ENCODE data around the gene HSD17B1.
A peak's percentile ranks its signal among the peaks of the same experiment; 100 is the strongest.

Gene HSD17B1

DNA sequence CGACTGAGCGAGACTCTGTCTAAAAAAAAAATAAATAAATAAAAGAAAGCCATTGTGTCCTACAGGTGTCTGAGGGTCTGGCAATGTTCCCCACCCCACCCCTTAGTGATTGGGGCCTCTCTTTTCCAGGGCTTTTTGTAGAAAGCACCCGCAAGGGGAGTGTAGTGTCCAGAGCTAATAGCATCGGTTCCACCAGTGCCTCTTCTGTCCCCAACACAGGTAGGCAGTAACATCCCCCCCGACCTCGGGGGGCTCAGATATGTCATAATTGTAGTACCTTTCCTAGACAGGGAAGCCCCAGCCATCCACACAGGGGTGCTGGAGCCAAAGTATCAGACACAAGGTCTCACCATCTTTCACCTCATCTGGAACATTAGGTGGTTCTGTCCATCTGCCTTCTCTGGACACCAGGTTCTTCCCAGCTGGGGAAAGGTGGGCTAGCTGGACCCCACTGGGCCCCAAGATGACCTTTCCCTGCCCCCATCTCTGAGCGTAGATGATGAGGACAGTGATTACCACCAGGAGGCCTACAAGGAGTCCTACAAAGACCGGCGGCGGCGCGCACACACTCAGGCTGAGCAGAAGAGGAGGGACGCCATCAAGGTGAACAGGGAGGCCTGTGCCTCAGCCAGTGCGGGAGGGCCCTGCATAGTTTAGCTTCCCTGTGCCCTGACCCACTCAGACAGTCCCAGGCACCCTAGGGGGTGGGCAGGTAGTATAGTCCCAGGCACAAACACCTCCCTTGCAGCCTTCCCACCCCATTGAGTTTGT, 15.8 kb downstream of the HSD17B1 start:
- DNase-seq = no peak

DNA sequence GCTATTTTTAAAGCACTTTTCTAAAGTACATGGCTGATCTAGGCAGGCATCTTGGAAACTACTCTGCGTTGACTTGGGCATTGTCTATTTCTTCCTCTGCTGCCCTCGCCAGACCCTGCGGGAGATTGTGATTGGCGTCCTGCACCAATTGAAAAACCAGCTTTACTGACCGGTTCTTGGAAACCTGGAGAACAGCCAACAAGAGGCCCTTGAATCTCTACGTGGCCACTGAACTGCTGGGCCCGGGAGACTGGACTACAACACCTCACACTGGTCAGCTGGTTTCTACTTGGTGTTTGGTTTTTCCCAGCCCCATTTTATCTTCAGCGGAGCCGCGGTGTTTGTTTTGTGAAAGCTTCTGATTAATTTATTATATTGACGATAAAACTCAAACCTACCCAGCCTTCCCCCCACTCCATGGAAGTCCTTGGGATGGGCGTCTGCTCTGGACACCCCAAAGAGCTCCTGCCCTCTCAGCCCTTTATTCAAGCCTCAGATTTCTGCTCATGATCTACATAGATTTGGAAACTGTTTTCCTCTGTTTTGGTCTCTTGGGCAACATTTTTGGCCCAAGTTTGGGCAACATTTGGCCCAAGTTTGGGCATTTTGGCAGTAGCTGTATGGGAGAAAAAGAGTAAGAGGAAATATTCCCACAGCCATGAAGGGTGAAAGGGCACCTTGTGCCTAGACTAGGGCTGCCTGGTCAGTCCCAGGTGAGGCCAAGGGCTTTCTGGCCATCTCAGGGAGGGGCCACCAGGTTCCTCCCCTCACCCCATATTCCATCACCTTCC, 18.9 kb downstream of the HSD17B1 start:
- no peak for DNase-seq

GRCh38 chr17:42573095-42573494, 20.4 kb downstream of the HSD17B1 start:
- no peak for DNase-seq

DNA sequence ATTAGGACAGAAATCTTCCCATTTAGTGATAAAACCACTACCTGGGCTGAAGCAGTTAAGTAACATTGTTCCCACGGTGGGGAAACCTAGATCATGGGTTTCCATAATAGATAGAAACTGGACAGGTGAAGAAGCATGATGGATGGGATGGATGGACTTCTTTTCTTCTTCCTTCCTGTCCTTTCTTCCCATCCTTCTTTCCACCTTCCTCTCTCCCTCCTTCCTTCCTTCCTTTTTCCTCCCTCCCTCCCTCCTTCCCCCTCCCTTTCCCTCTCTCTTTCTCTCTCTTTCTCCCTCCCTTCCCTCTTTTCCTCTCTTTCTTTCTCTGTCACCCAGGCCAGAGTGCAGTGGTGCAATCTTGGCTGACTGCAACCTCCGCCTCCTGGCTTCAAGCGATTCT, 21.7 kb downstream of the HSD17B1 start:
- DNase-seq = no peak

DNA sequence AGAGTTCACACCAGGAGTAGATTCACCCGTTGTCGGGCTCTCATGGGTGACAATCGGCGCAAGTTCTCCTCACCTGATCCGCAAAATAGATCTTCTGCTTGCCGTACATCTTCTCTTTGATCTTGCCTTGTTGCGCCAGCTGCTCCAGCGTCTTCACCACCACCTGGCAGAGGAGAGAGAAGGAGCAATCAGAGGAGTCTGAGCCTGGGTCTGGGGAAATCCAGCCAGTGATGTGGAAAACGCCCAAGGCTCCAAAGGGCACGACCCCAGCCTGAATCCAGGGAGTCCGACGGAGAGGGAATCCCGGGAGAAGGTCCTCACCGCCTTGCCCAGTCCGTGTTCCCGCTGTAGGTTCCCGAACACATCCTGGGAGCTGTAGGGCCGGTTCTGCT, 24.4 kb downstream of the HSD17B1 start:
- DNase-seq = no peak

DNA sequence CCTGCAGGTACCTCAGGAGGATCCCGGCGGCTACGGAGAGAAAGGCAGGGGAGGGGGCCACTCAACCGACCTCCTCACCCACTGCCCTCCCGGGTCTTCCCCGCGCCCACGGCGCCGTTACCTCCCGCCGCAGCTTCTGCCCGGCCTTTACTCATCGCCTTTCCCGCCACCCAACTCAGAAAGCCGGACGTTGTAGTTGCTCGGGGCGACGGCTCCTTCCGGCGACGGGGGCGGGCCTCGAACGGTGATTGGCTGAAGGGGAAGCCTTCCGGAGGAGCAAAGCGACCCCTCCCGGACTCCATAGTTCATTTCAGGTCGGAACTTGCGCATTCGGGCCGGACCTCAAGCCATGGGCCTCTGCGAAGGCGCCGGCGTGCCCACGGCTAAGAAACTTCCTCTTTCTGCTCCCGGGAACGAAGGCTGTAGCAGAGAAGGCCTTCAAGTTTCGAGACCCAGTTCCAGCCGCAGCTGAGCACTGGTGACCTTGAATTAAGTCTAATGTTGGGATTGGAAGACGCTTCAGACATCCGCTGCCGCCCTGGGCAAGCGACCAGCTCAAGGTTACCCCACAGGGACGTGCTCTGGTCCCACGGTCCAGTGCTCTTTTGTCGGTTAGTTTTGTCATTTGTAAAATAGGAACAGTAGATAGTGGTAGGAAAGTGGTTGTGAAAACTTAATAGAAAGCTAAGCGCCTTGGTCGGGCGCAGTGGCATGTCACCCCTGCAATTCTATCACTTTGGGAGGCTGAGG, 25.0 kb downstream of the HSD17B1 start, which contains the start of gene PSMC3IP:
PSMC3IP (minus strand) TSS at position 198 of the 750 bp plus-strand sequence; CDS start at position 155, 43 bp downstream.
- DNase-seq = peak; percentile 95

DNA sequence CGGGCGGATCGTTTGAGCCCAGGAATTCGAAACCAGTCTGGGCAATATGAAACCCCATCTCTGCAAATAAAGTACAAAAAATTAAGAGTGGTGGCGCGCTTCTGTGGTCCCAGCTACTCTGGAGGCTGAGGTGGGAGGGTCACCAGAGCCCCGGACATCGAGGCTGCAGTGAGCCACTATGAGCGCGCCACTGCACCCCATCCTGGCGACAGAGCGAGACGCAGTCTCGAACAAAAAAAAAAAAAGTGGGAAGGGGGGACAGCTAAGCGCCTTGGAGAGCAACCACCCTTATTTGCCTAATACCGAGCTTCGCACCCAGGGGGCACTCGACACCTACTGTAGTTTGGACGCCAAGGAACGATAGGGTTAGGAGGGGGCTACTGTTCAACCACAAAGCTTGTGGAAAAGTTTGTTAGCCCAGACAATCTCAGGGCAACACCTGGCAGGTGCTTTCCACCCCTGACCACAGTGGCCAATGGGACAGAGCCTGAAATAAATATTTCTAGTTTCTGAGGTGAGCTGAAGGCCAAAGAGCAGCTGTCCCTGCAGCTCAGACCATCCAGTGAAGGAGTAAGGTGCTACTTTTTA, 25.7 kb downstream of the HSD17B1 start:
- peak; percentile 57 for DNase-seq

GRCh38 chr17:42579794-42580551, 27.2 kb downstream of the HSD17B1 start:
- DNase-seq = no peak

DNA sequence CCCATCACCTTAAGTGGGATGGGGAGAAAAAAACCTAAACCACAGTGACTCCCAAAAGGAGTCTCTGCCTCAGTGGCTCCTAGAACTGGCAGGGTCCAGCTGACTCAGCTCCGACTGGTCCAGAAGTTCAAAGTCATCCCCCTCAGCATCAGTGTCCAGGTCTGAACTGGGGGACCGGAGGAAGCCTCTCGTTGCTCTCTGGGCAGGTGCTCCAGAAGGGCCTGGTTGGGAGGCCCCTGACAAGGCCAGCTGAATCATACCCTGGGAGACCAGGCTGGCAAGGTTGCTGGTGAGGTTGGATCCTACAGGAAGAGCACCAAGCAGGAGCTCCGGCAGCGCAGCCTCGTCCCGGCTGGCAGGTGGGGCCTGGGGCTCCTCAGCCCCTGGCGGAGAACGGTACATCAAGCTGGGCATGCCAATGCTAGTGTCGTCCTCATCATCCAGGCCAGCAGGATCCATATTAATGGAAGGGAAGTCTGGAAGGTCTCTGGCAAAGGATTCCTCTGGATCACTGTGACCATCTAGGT, 29.1 kb downstream of the HSD17B1 start:
- DNase-seq = no peak

DNA sequence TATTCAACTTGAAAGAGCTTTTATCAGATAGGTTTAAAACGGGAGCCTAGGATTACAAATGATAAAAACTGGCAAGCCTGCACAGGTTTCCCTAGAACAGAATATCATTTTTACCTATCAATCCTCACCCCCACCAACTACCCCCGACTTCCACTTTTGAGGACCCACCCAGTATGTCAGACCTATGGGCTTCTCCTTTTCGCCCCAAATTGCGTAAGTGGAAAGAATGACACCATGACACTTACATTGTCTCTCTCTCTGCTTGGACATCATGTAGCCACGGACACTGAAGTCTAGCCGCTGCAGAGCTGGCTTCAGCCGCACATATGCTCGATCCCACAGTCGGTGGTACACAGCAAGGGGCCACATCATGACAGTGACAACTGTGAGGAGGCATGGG, 32.2 kb downstream of the HSD17B1 start:
- DNase-seq = no peak

DNA sequence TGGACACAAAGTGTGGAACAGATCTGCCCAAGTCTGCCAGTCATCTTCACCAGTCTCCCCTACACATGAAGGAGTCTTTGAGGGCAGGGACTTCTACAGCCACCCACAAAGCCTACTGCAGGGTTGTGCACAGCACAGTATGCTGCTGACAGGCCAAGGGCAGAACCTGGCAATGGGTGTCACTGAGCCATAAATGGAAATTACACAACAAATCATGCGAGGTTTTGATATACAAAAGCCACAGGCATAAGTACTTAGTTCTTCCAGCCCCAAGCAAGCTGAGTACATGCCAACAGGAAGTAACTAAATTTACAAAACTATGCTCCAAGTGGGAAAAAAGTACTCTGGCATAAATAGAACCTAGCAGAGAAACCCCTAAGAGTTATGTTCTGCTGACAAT, 32.6 kb downstream of the HSD17B1 start:
- no peak for DNase-seq

GRCh38 chr17:42586514-42587230, 33.9 kb downstream of the HSD17B1 start:
- DNase-seq = no peak

- DNase-seq = no peak
Observed at GRCh38 chr17:42590886-42591285, 38.2 kb downstream of the HSD17B1 start.

DNA sequence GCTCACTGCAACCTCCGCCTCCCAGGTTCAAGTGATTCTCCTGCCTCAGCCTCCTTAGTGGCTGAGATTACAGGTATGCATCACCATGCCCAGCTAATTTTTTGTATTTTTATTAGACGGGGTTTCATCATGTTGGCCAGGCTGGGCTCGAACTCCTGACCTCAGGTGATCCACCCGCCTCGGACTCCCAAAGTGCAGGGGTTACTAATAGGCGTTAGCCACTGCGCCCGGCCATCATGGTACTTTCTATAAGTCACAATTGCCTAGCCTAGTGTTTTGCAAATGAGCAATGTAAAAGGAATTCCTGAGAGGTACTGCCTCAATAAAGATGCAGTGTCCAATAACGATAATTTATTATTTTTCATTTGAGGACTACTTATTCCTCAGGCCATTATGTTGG, 38.7 kb downstream of the HSD17B1 start:
- DNase-seq = no peak

GRCh38 chr17:42596386-42596785, 43.7 kb downstream of the HSD17B1 start:
- no peak for DNase-seq

DNA sequence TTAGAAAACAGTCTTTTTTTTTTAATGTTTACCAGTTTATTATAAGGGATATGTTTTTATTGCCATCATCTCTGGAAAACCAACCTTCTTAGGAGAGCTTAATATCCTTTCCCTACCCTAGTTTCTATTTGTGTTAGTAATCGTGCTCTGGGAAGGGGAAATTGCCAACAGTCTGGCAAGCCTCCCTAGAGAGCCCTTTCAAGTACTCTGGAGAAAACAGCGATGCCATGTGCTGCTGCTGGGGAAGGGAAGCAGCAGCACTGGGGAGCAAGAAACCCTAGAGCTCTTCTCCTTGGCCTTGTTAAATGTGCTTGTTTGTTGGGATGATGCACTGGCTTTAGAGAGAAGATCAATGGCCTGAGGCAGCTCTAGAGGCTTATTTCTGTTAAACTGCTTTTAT, 46.2 kb downstream of the HSD17B1 start:
- DNase-seq = no peak

DNA sequence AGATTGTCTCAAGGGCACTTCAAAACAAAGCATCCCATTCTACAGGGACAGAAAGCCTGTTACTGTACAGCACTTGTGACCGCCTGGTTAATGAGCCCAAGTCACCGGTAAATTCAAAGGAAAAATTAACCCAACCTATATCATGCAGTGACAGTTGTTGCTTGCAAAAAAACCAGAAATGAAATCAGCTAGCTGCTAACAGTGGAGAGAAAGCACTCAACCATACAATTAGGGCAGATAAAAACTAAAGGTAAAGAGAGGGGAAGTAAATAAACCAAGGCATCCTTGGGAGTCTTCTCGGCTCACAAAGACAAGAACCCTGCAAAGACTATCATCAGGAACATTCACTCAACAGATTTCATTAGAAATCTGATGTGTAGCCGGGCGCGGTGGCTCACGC, 50.6 kb downstream of the HSD17B1 start:
- no peak for DNase-seq

All from HCEC 1CT (cell line).